Measurements from ENCODE around the gene KCNMA1. TPM values are rescaled to one million over a fixed set of nuclear protein-coding genes. Genes with fewer than 3 reads are reported as not detected.
"Not testable (repeated sequence)": the region's sequence is repeated elsewhere in the genome, so short reads cannot be mapped to it uniquely, and the experiment has no call there.

KCNMA1 gene
- total RNA-seq, 1 donor from 2014 or later, result 2.5 TPM

DNA sequence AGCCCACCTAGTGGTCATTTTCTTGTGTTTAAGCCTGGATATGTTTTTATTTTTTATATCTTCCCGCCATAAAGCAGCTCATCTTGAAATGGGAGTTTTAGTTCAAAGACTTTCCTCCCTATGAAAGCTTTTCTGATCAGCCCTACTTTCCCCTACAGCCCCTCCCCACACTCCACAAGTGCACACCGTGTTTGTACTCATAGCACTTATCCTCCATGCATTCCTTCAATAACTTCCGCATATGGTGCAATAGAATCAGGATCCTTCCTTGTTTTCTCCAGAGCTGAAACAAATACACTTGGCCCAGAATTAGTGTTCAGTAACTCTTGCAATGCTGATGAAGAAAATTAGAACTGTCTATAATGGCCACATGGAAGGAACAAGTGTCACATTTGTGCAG is 235.9 kb downstream of the KCNMA1 start:
- intact Hi-C loops (cut with micrococcal nuclease), result no loop called here
- ATAC-seq (no peak), DNase-seq (no peak)

DNA sequence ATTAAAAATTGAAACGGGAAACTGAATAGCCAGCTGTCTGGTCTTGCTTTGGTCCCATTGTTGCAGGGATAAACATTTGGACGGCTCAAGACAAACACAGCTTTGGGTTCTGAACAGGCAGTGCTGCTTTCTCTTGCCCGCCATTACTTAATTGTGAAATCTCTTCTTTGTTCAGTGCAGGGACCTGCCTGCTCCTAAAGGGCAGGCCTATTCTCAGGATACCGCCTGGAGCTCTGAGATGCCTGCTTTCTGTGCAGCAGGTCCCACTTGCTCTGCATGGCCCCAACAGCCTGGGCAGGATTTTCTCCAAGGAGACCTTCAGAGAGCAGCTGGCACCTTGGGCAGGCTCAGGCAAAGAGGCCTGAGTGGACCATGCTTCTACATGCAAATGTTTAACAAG is 237.6 kb downstream of the KCNMA1 start:
- no peak for DNase-seq
- ATAC-seq, result no peak
- intact Hi-C loops (cut with micrococcal nuclease), result no loop called here

GRCh38 chr10:77398986-77399755 is 238.4 kb downstream of the KCNMA1 start:
- ATAC-seq (no peak), DNase-seq (no peak)
- intact Hi-C loops (cut with micrococcal nuclease), result no loop called here

GRCh38 chr10:77398558-77398957 is 239.1 kb downstream of the KCNMA1 start:
- intact Hi-C loops (cut with micrococcal nuclease), result no loop called here
- ATAC-seq (no peak), DNase-seq (no peak)

- ATAC-seq (no peak), DNase-seq (no peak)
- intact Hi-C loops (cut with micrococcal nuclease), result no loop called here
Observed at GRCh38 chr10:77397103-77397502, 240.5 kb downstream of the KCNMA1 start.

DNA sequence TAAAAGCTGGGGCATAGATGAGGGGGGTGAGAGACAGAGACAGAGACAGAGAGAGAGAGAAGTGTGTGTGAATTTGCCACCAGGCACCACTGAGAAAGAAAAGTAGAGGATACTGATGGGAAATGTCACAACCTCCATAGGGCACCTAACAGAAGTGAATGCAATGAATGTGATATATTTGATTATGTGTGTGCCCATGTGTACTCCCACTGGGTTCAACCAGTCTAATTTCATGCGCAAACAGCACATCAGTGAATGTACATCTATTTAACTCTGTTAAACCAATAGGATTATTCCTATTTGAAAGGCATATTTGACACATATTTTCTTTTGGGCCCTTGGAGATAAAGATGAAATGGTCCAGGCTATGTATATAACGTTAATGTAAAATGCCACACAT is 241.3 kb downstream of the KCNMA1 start:
- intact Hi-C loops (cut with micrococcal nuclease), result no loop called here
- DNase-seq, result no peak
- no peak for ATAC-seq

DNA sequence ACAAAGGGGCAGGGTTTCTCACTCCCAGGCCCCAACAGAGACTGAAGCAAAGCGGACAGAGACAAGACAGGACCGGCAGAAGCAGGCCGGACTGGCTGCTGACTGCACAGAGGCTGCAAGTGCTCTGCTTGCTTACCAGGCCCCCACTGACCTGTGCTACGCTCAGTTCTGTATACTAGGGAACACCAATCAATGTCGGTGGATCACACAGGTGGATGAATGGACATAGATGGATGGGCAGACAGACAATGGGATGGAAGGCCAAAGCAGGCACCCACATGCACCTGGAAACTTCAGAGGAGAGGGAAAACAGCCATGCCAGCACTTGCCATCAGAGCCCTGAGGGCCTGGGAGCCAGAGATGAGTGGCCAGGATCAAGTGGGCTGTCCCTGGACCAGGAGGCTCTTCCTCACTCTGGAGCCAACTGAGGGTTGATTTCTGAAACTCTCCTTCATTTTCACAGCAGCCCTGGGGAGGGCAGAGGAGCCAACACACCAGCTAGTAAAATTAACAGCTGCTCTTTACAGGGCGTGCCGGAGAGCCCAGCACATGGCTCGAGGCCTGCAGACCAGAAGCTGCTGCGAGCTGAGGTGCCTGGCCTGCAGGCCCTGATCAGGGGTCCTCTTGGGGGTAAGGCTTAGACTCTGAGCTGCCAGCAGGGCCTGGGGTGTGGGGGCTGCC is 243.6 kb downstream of the KCNMA1 start:
- no peak for DNase-seq
- intact Hi-C loops (cut with micrococcal nuclease), result no loop called here
- no peak for ATAC-seq

DNA sequence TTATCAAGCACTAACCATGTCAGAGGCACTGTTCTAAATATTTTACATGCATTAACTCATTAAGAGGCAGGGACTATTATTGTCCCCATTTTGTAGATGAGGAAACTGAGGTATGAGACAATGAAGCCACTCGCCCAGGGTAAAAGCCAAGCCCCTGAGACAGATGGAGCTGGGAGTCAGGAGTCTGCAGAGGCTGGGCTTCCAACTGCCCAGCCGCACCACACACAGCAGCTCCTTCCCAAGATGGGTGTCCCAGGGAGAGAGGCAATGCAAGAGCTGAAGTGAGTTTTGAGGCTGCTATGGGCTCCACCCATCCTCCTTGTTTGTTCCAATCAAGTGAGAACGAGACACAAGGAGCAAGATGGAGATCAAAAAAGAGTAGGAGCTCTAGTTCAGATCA is 244.2 kb downstream of the KCNMA1 start:
- no peak for DNase-seq
- ATAC-seq, result no peak
- intact Hi-C loops (cut with micrococcal nuclease), result no loop called here

- no peak for ATAC-seq
- DNase-seq, result no peak
- intact Hi-C loops (cut with micrococcal nuclease), result no loop called here
Observed at GRCh38 chr10:77392851-77393250, 244.8 kb downstream of the KCNMA1 start.

GRCh38 chr10:77392236-77392721 is 245.3 kb downstream of the KCNMA1 start:
- DNase-seq, result no peak
- ATAC-seq, result peak; percentile 44
- intact Hi-C loops (cut with micrococcal nuclease), result no loop called here

GRCh38 chr10:77391605-77392235 is 245.9 kb downstream of the KCNMA1 start:
- ATAC-seq, result peak; percentile 82
- intact Hi-C loops (cut with micrococcal nuclease), result no loop called here
- peak; percentile 67 for DNase-seq

- peak; percentile 84 for ATAC-seq
- intact Hi-C loops (cut with micrococcal nuclease), result no loop called here
- no peak for DNase-seq
Observed at GRCh38 chr10:77390481-77390891, 247.1 kb downstream of the KCNMA1 start.

DNA sequence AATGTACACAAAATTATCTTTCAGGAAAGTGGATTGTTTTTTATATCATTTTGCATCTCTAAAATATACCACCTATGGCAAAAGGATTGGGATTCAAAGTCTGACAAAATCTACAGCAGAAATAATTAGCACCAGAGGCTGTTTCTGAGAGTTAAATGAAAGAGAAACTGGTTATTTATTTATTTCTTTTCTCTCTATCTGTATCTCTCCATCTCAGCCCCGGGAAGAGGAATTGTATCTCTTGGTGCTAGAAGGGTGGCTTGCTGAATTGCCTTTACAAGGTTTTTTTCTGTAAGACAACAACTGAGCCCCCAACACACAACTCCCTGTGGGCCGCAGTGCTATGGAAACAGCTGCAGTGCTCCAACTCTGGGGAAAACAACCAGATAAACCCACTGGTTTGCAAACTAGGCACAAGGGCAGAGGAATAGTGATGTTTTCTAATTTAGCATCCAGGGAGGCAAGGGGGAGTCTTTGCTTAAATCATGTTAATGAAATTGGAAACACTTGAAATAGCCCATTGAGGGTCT is 249.0 kb downstream of the KCNMA1 start:
- no peak for DNase-seq
- intact Hi-C loops (cut with micrococcal nuclease), result no loop called here
- no peak for ATAC-seq

DNA sequence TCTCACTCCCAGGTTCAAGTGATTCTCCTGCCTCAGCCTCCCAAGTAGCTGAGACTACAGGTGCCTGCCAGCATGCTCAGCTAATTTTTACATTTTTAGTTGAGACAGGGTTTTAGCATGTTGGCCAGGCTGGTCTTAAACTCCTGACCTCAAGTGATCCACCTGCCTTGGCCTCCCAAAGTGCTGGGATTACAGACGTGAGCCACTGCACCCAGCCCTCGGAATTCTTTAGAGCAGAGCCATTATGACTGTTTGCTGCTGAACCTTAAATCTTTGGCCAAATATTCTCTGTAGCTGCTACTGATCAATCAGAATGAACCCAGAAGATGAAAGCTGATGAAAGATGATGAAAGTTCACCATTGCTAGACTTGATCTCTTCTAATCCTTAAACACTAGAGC is 249.9 kb downstream of the KCNMA1 start:
- intact Hi-C loops (cut with micrococcal nuclease); ATAC-seq; DNase-seq: not testable (repeated sequence)

DNA sequence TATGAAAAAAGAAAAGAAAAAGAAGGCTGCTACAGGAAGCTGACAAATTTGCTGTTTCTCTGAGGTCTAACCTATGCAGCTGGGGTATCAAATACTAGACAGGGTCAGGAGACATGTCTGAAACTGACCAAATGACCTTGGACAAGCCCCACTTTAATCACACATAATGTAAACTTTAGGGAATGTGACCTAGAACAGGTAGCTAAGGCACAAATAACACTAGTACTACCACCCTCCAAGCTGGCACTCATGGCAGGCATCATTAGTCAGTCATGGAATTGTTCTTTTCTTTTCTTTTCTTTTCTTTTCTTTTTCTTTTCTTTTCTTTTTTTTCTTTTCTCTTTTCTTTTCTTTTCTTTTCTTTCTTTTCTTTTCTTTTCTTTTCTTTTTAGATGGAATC is 250.4 kb downstream of the KCNMA1 start:
- intact Hi-C loops (cut with micrococcal nuclease), result no loop called here
- ATAC-seq (no peak), DNase-seq (no peak)

GRCh38 chr10:77386838-77387237 is 250.8 kb downstream of the KCNMA1 start:
- no peak for DNase-seq

GRCh38 chr10:77386365-77386764 is 251.2 kb downstream of the KCNMA1 start:
- DNase-seq, result no peak
- intact Hi-C loops (cut with micrococcal nuclease), result no loop called here
- no peak for ATAC-seq

More at GRCh38 chr10:77386838-77387237, 250.8 kb downstream of the KCNMA1 start:
- intact Hi-C loops (cut with micrococcal nuclease), result no loop called here
- ATAC-seq, result no peak

- ATAC-seq (no peak), DNase-seq (no peak)
- intact Hi-C loops (cut with micrococcal nuclease), result no loop called here
Observed at GRCh38 chr10:77385315-77385714, 252.3 kb downstream of the KCNMA1 start.

DNA sequence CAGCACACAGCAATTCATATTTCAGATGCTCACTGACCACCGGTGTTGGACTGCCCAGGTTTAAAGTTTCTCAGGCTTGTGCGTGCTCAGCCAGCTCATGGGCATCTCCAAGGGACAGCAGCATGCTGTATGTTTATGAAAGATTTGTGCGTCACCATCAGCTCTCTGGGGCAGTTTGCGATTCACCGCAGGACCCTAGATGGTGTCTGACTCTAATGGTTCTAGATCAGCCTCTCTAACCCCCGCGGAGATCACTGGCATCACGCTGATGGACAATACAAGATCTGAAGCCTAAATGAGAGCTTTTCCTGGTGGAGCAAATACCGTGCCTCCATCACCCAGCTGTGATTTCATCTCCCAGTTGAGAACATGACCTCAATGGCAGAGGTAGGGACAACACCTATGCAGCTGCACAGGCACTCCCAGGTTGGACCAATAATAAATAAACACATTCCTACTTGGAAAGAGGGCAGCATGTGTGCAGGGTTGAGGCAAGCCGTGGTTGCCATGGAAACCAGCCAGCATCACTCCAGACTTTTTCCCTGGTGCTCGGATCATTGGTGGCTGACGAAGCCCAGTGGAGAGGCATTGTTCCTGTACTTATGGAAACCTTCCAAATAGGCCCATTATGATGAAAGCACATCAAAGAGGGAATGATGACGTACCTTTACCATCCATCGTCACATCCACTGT is 253.6 kb downstream of the KCNMA1 start:
- ATAC-seq, result no peak
- DNase-seq, result no peak
- intact Hi-C loops (cut with micrococcal nuclease), result no loop called here
